Inferior parietal cortex (tissue), 1 donor: ENCODE results near the gene NSD2.
"Not testable (repeated sequence)": the region's sequence is repeated elsewhere in the genome, so short reads cannot be mapped to it uniquely, and the experiment has no call there.

Experiments
- DNase-seq: peaks from one replicate; pipeline ENCODE4 v3.0.0-alpha.2; 2016; ENCODE audit errors: extremely low spot score

The NSD2 gene

DNA sequence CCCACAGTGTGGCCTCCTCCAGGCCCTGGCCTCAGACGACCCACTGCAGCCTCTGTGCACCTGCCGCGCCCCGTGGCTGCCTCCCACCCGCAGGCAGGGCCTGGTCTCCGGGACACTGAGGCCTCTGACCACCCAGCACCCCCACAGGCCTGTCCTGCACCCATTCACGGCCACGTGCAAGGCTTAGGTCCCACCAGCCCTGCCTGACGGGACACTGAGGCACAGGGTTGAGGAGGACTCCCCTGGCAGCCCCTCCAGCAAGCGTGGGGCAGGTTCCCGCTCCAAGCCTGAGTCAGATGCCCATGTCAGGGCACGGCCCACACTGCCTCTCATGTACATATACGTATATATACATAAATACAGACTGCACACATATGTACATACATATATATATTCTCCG lies 114.1 kb downstream of the NSD2 start:
- DNase-seq, result no peak

DNA sequence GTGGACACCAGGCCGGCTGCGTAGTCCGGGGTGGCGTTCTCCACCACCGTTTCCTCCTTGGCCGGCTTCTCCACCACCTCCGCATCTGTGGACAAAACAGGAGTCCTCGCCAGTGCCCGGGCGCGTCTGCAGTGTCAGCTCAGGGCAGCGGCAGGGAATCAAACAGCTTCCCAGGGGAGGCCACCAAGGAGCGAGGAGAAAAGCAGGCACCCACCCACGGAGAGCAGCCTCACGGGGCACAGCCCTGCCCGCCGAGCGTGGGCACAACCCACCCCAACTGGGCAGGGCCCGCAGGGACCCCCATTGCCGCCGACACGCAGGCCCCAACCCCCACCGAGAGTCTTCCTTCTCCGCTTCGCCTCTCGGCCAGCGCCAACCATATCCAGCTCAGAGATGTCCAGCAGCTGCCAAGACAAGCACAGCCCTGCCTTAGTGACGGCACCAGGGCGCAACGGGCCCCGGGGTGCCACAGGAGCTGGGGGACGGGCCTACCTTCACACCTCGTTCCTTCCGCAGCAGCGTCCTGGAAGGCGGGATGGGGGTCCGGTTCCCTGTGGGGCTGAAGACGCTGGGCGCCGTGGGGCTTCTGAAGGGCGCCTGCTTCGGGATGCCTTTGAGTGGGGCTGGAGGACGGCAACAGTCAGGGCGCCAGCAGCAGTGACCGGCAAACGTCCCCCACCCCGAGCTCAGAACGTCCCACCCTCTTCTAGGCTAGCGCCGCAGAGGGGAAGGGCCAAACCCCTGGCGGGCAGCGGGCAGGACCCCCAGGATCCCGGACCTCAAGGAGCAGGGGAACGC lies 114.8 kb downstream of the NSD2 start:
- DNase-seq, result no peak

DNA sequence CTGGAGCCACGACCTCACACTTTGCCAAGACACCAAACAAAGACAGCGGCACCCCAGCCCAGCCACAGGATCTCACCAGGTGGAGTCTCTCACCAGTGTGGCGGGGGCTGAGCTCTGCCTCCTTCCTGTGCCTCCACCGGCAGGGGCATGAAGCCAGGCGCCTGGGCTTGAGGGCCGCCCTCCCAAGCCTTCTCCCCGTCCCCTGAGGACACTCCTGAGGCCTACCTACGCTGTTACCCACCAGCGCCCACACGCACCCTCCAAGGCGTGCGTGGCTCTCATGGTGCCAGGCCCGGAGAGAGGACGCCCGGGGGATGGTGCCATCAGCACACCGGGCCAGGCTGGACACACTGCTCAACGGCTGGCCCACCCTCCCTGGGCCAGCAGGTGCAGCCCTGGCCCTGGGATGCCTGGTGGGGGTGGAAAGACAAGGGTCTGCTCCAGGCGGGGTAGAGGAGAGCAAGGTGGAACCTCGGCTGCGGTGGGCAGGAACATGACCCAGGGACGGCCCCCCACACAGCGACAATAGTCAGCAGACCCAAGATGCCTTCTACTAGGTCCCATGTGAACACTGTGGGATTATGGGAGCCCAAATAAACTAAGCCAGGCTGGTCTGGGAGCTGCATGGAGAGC lies 115.5 kb downstream of the NSD2 start:
- DNase-seq, result no peak

DNA sequence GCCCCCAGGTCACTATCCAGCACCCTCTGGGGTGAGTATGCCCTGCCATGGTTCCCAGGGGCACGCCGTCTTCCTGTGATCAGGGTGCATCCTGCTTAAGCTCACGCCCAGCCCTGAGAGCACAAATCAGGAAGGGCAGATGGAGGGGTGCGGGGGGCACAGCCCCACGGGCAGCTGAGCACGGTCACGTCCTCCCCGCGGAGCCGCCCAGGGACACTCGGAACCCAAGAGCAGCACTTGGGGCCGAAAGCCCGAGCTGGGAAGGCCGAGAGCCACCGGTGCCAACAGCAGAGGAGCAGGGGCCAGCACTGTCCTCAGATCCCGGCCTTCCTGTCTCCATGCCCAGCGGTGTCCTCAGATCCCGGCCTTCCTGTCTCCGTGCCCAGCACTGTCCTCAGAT lies 116.1 kb downstream of the NSD2 start:
- DNase-seq, result no peak

DNA sequence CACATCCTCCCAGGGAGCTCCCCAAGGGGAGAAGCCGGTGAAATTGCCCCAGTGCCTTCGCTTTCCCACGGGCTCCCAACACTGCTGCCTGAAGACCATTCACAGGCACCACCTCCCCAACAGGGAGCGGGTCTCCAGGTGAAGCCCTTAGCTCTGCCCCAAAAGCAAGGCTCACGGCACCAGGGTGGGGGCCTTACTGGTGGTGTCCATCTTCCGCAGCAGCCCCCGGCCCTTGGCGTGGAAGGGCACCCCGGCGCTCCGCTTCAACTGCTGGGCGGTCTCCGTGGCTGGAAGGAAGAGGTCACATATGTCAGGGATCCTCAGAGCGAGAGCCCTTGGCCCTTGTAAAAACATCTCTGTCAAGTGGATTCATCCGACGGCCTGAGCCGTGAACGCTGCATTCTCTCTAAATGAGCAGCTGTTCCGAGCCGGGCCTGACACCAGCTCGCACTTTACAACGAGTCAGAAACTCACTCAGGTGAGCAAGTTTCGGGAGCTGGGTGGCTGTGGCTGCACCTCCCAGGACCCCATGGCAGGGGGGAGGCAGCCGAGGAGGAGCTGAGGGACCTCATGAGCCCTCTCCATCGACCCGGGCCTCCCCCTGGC lies 116.6 kb downstream of the NSD2 start:
- no peak for DNase-seq

DNA sequence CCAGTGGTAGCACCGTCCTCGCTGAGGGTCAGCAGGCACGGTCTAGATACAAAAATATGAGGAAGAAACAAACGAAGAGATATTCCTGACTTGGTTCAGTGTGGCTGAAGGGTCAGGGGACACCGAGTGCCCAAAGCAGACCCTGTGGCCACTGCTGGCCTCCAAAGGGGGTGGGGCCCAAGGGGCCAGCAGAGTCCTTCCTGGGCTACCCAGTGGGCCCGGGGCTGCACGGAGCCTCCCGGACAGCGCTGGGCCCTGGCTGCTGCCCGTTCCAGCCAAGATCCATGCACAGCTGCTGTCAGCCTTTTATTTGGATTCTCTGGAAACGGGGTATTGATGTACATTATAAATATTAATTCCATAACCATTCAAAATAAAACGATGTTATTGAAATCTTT lies 117.1 kb downstream of the NSD2 start:
- DNase-seq, result no peak

DNA sequence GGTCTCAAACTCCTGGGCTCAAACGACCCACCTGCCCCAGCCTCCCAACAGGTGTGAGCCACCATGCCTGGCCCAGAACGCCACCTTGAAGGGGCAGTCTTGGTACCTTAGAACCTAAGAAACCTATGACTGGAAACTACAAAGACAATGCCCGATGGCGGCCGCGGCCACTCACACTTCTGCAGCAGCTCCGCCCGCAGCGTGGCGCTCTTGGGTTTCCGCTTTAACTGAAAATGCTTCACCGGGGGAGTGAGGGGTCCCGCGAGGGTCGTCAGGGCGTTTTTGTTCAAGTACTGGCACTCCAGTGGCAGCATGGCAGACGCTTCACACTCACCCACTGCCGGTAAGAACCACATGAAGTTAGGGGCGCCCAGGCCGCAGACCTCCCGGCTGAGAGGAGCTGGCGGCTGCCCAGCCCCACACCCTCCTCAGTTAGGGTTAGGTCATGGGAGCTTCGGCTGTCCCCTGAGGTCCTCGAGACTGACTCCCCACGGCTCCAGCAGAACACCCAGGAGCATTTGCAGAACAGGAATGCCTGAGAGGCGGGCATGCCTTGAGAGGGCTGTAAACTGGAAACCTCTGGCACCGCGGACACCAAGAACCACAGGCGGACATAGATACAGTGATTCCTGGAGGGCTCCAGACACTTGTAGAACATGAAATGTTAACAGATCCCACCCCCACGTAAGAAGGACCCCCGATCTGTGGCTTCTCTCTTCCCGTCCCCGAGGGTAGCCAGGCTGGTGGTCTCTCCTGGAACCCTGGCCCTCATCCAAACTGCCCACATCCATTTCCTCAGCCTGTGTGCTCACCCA lies 118.5 kb downstream of the NSD2 start:
- no peak for DNase-seq

DNA sequence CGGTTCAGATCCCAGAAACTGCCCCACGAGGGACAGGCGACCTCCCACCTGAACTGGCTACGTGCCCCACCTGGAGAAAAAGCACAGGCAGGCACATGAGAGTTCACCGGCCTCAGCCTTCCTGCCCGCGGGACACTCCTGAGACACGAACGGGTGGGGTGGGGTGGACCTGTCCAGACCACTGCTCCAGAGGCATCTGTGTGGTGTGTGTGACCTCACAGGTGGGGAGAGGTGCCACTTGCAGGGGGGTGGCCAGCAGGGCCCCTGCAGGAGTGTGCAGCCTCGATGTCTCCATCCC lies 119.1 kb downstream of the NSD2 start:
- DNase-seq, result no peak

DNA sequence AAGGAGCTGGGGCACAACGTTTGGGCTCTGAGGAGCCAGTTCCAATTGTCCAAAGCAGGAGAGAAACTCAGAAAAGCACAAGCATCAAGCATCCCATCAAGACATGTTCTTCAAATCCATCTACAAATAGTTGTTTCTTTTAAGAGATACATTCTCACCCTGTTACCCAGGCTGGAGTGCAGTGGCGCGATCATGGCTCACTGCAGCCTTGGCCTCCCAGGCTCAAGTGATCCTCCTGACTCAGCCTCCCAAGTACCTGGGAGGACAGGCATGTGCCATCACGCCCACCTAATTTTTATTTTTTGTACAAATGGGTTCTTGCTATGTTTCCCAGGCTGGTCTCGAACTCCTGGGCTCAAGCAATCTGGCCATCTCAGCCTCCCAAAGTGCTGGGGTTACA lies 119.5 kb downstream of the NSD2 start:
- DNase-seq, result no peak

DNA sequence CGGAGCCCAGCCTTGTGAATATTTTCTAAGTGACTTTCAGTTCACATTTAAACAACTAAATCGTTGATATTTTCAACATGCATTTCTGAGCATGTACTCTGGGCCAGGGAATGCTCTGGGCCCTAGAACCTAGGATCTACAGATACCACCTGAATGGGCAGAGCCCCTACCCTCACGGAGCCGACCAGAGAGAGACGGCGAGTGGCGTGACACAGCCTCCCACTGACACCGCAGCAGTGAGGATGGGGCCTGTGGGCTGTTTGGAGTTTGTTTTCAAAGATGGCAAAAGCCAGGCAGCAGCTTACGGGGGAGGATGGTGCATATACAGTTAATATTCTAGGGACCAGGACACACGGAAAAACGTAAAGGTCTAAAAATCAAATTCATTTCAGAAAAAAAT lies 119.9 kb downstream of the NSD2 start:
- DNase-seq, result no peak

DNA sequence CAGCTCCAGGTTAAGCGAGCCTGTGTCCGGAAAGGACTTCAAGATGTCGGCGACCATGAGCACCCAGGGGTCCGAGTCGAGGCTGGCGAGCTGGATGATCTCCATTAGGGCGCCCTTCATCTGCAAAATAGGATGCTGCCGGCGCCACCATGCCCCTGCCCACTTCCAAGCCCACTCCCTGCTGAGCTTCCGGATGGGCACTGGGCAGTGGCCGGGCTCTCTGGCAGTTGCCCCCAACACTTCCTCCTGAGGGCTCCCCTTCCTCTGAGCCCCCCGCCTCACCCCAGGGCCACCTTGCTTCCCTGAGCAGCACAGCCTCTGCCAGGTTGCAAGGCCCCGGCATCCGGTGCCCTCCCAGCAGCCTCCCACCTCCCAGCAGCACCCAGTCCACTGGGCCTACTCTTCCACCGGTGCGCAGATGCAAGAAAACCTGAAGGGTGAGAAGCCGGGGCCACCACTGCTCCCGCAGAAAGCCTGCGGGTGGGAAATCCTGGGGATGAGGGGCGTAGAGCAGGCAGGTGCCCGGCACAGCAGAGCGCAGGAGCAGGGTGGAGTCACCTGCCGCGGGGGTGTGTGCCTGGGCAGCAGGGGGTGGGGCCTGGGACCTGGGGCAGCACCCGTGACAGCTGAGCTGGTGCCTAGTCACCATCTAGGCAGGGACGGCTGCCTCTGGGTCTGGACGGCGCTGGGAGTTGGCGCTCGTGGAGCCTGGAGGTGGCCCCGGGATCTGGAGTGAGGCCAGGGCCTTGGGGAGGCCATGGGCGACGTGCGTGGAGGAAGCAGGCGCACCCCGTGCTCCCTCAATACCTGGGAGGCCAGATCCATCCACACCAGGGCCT lies 120.6 kb downstream of the NSD2 start:
- no peak for DNase-seq

DNA sequence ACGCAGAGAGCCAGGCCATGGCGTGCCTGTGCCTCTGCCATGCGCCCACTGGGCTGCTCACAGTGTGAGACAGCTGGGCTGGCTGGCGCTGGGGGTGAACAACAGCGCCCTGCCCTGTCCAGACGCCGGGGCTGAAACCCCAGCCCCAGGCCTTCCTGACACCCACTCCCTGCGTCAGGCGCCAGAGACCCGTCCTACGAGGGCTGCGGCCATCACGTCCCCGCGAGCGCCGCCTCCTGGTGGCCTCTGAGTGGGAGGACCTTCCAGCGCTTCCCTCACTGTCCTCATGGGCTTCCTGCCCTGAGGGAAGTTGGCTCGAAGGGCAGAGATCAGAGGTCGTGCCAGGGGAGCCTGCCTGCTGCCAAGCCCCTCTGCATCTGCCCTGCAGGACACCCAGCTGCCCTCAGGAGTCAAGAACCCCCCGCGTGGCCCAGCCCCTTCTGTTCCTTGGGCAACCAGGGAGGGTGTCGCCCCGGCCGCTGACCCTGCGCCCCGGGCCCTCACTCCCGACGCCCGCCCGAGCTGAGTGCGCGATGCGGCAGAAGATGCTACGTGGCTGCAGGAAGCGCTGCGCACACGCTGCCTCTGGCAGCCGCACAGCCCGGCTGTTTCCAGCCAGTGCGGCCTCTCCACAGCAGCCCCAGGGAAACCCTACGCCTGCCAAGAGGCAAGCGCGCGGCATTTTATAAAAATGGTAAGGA lies 121.4 kb downstream of the NSD2 start:
- no peak for DNase-seq

DNA sequence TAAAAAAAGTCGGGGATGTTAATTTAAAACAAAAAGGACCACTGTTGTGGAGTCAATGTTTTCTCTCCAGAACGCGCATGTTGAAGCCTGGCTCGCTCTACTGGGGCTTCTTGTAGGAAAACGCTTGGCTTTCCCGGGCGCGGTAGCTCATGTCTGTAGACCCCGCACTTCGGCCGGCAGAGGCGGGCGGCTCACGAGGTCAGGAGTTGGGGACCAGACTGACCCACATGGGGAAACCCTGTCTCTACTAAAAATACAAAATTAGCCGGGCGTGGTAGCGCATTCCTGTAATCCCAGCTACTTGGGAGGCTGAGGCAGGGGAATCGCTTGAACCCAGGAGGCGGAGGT lies 122.0 kb downstream of the NSD2 start:
- DNase-seq, result no peak

DNA sequence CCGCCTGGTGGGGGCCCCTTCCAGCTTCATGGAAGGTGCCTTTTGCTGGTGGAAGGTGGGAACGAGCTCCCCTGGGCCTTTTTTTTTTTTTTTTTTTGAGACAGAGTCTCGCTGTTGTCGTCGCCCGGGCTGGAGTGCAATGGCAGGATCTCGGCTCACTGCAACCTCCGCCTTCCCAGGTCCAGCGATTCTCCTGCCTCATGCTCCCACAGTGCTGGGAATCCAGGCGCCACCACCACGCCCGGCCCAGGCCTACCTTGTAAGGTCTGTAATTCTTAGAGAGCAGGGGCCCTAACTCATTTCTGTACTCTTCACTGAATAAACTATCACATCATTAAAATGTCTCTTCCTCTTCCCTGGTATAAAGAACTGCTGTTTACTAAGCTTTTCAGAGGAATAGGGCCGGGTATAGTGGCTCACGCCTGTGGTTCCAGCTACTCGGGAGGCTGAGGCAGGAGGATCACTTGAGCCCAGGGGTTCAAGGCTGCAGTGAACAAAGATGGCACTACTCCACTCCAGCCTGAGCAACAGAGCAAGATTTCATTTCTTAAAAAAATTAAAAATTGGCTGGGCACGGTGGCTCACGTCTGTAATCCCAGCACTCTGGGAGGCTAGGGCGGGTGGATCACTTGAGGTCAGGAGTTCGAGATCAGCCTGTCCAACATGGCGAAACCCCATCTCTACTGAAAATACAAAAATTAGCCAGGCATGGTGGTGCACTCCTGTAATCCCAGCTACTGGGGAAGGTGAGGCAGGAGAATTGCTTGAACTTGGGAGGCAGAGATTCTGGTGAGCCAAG lies 122.7 kb downstream of the NSD2 start:
- not testable (repeated sequence) for DNase-seq

DNA sequence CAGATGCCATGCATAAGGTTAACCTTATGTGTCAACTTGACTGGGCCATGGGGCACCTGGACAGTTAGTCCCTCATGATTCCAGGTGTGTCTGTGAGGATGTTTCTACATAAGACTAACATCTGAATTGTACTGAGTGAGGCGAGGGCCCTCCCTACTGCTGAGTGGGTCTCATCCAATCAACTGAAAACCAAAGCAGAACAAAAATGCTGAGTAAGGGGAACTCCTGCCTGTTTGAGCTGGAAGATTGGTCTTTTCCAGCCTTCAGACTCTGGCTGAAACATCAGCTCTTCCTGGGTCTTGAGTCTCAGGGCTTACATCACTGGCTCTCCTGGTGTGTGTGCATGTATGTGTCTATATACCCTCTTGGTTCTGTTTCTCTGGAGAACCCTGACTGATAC lies 123.7 kb downstream of the NSD2 start:
- no peak for DNase-seq

DNA sequence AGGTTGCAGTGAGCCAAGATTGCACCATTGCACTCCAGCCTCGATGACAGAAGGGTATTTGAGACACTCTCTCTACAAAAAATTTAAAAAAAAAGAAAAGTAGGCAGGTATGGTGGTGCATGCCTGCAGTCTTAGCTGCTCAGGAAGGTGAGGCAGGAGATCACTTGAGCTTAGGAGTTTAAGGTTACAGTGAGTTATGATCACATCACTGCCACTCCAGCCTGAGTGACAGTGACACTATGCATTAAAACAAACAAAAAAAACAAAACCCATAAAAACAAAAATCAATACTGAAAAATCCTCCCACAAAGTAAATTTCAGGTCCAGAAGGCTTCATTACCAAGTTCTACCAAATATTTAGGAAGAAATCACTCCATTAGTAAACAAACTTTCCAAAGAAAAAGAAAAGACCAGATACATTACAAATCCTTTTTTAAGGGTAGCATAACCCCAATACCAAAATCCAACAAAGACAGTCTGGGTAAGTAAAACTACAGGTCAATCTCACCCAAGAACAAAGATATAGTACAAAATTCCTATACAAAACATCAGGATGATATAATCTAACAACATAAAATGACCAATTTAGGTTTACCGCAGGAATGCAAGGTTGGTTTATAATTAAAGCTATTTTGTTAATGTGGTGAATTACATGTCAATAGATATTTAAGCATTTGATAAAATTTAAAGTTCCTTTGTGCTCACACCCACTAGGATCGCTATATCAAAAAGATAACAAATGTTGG lies 125.8 kb downstream of the NSD2 start:
- DNase-seq, result no peak

DNA sequence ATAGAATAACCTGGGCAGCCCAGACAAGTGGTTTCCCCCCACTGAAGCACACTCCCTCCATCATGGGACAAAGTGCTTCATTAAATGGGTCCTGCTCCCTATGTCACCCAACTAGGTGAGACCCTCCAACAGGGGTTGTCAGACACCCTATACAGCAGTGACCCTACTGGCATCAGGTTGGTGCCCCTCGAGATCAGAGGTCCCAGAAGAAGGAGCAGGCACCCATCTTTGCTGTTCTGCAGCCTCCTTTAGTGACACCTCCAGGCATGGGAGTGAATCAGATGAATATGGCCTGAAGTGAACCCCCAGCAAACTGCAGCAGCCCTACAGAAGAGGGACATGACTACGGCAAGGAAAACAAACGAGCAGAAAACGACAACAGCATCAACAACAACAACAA lies 126.5 kb downstream of the NSD2 start:
- no peak for DNase-seq

DNA sequence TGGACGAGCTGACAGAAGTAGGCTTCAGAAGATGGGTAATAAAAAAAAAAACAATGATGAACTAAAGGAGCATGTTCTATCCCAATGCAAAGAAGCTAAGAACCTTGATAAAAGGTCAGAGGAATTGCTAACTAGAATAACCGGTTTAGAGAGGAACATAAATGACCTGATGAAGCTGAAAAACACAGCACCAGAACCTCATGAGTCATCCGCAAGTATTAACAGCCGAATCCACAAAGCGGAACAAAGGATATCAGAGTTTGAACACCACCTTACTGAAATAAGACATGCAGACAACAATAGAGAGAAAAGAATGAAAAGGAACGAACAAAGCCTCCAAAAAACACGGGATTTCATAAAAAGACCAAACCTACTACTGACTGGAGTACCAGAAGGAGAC lies 127.1 kb downstream of the NSD2 start:
- DNase-seq, result no peak

DNA sequence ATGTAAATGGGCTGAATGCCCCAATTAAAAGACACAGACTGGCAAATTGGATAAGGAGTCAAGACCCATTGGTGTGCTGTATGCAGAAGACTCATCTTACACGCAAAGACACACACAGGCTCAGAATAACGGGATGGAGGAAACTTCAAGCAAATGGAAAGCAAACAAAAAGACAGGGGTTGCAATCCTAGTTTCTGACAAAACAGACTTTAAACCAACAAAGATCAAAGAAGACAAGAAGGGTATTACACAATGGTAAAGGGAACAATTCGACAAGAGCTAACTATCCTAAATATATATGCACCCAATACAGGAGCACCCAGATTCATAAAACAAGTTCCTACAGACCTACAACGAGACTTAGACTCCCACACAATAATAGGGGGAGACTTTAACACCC lies 128.1 kb downstream of the NSD2 start:
- DNase-seq, result not testable (repeated sequence)

DNA sequence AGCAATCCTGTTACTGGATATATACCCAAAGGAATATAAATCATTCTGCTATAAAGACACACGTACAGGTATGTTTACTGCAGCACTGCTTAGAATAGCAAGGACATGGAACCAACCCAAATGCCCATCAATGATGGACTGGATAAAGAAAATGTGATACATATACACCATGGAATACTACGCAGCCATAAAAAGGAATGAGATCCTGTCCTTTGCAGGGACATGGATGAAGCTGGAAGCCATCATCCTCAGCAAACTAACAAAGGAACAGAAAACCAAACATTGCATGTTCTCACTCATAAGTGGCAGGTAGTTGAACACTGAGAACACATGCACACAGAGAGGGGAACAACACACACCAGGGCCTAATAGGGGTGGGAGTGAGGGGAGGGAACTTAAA lies 132.2 kb downstream of the NSD2 start:
- DNase-seq, result not testable (repeated sequence)
